GM19468 (cell line): ENCODE data around the gene TMEM273.

ENCODE experiments used
- ATAC-seq: cut with Tn5 transposase; IDR thresholded peaks from one replicate; pipeline ENCODE4 v1.9.1; 2021; ENCODE audit warnings: mild to moderate bottlenecking, moderate library complexity, moderate number of reproducible peaks; ENCODE audit not compliant: unreplicated experiment; ENCODE audit errors: extremely low read depth

The TMEM273 gene

DNA sequence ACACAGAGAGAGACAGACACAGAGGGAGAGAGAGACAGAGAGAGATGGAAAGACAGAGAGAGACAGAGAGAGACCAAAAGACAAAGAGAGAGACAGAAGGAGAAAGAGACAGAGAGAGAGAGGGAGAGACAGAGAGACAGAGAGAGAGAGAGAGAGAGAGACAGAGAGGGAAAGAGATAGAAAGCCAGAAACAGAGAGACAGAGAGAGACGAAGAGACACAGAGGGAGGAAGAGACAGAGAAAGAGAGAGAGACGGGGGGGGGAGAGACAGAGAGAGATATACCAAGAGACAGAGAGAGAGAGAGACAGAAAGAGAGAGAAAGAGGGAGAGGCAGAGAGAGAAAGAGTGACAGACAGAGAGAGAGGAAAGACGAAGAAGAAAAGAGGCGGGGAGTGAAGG, 83.1 kb downstream of the TMEM273 start:
- ATAC-seq, result no peak
